IPS-18c (cell line): ENCODE data around the gene MYO3A.

Source experiments
- H3K4me3 ChIP-seq: 2 replicates; pipeline ENCODE4 v1.7.0; 2013; ENCODE audit warnings: low read depth, mild to moderate bottlenecking, low read length, moderate library complexity; ENCODE audit not compliant: insufficient read depth
- H3K9me3 ChIP-seq: one replicate; pipeline ENCODE4 v1.6.1; 2013; ENCODE audit warnings: mild to moderate bottlenecking, low read length, moderate library complexity; ENCODE audit not compliant: control insufficient read depth, insufficient read depth

The MYO3A gene

GRCh38 chr10:25933653-25934608, at the start of gene MYO3A:
MYO3A (plus strand) TSS chr10:25934229; CDS start chr10:25952111, 17,882 bp downstream.
- Histone ChIP-seq H3K4me3 (peak within 1 kb of the TSS; percentile 63), H3K9me3 (no peaks in the 10 kb centered on the region)

GRCh38 chr10:25888627-25889026, 45.4 kb upstream of the MYO3A start:
- Histone ChIP-seq H3K4me3 (no peak overlapping the region), H3K9me3 (no peaks in the 10 kb centered on the region)

GRCh38 chr10:25890995-25891394, 43.0 kb upstream of the MYO3A start:
- Histone ChIP-seq H3K4me3 (no peak overlapping the region), H3K9me3 (no peaks in the 10 kb centered on the region)

- no peaks in the 10 kb centered on the region for H3K9me3 ChIP-seq
- no peak overlapping the region for H3K4me3 ChIP-seq
These were observed 38.2 kb upstream of the MYO3A start for GRCh38 chr10:25895856-25896255.

- Histone ChIP-seq H3K4me3 (no peak overlapping the region), H3K9me3 (no peaks in the 10 kb centered on the region)
These were observed 37.6 kb upstream of the MYO3A start for GRCh38 chr10:25896421-25896820.

GRCh38 chr10:25899304-25899703, 34.7 kb upstream of the MYO3A start:
- Histone ChIP-seq H3K9me3 (no peaks in the 10 kb centered on the region), H3K4me3 (no peak overlapping the region)

GRCh38 chr10:25901199-25901598, 32.8 kb upstream of the MYO3A start:
- H3K4me3 ChIP-seq = no peak overlapping the region
- H3K9me3 ChIP-seq = no peaks in the 10 kb centered on the region

GRCh38 chr10:25902002-25902401, 32.0 kb upstream of the MYO3A start:
- H3K9me3 ChIP-seq = no peaks in the 10 kb centered on the region
- H3K4me3 ChIP-seq = no peak overlapping the region

- H3K9me3 ChIP-seq = no peaks in the 10 kb centered on the region
These were observed 26.8 kb upstream of the MYO3A start for GRCh38 chr10:25907261-25907660.

GRCh38 chr10:25912866-25913265, 21.2 kb upstream of the MYO3A start:
- Histone ChIP-seq H3K4me3 (no peak overlapping the region), H3K9me3 (no peaks in the 10 kb centered on the region)

More at GRCh38 chr10:25907261-25907660, 26.8 kb upstream of the MYO3A start:
- H3K4me3 ChIP-seq = no peak overlapping the region

- Histone ChIP-seq H3K9me3 (no peaks in the 10 kb centered on the region), H3K4me3 (no peak overlapping the region)
These were observed 19.3 kb upstream of the MYO3A start for GRCh38 chr10:25914776-25915175.

- peak overlapping the region; percentile 63 for H3K4me3 ChIP-seq
These were observed 651 bp downstream of the MYO3A start for GRCh38 chr10:25934621-25935139.

GRCh38 chr10:25938405-25938804, 4.4 kb downstream of the MYO3A start:
- H3K9me3 ChIP-seq = no peaks in the 10 kb centered on the region
- no peak overlapping the region for H3K4me3 ChIP-seq

More at GRCh38 chr10:25934621-25935139, 651 bp downstream of the MYO3A start:
- no peaks in the 10 kb centered on the region for H3K9me3 ChIP-seq

- Histone ChIP-seq H3K9me3 (no peaks in the 10 kb centered on the region), H3K4me3 (no peak overlapping the region)
These were observed 10.7 kb downstream of the MYO3A start for GRCh38 chr10:25944771-25945170.

GRCh38 chr10:25952857-25953256, 18.8 kb downstream of the MYO3A start:
- no peaks in the 10 kb centered on the region for H3K9me3 ChIP-seq
- no peak overlapping the region for H3K4me3 ChIP-seq

- Histone ChIP-seq H3K9me3 (no peaks in the 10 kb centered on the region), H3K4me3 (no peak overlapping the region)
These were observed 20.8 kb downstream of the MYO3A start for GRCh38 chr10:25954851-25955250.

GRCh38 chr10:25959540-25960232, 25.7 kb downstream of the MYO3A start:
- H3K9me3 ChIP-seq = no peaks in the 10 kb centered on the region
- no peak overlapping the region for H3K4me3 ChIP-seq

- Histone ChIP-seq H3K4me3 (no peak overlapping the region), H3K9me3 (no peaks in the 10 kb centered on the region)
These were observed 31.6 kb downstream of the MYO3A start for GRCh38 chr10:25965584-25965983.
